Trophoblast cell (in vitro differentiated cells and primary cell): ENCODE results near the gene PKP1.
A peak's percentile ranks its signal among the peaks of the same experiment; 100 is the strongest.

ENCODE experiments used
- DNase-seq, 2 donors: peaks; one replicate each; pipeline ENCODE4 v3.0.0-alpha.2; 2016
- H2AFZ ChIP-seq: 2 replicates; pipeline ENCODE4 v1.6.1; 2013; ENCODE audit warnings: low read length, moderate library complexity, mild to moderate bottlenecking; ENCODE audit not compliant: insufficient read depth, poor library complexity
- H2AK5ac ChIP-seq: 2 replicates; pipeline ENCODE4 v1.6.1; 2013; ENCODE audit warnings: mild to moderate bottlenecking, low read length
- H2BK120ac ChIP-seq: 2 replicates; pipeline ENCODE4 v1.6.1; 2013; ENCODE audit warnings: low read length, mild to moderate bottlenecking, moderate library complexity; ENCODE audit not compliant: insufficient read depth, poor library complexity
- H2BK12ac ChIP-seq: 2 replicates; pipeline ENCODE4 v1.6.1; 2013; ENCODE audit warnings: mild to moderate bottlenecking, low read length, moderate library complexity
- H2BK5ac ChIP-seq: 2 replicates; pipeline ENCODE4 v1.6.1; 2013; ENCODE audit warnings: low read length, low read depth, moderate library complexity, mild to moderate bottlenecking; ENCODE audit not compliant: poor library complexity
- H3K14ac ChIP-seq: 2 replicates; pipeline ENCODE4 v1.6.1; 2013; ENCODE audit warnings: mild to moderate bottlenecking, low read length
- H3K18ac ChIP-seq: 2 replicates; pipeline ENCODE4 v1.6.1; 2013; ENCODE audit warnings: mild to moderate bottlenecking, low read length
- H3K23ac ChIP-seq: 2 replicates; pipeline ENCODE4 v1.6.1; 2013; ENCODE audit warnings: low read length
- H3K27ac ChIP-seq: 2 replicates; pipeline ENCODE4 v1.5.1; 2013; ENCODE audit warnings: low read depth, mild to moderate bottlenecking, inconsistent platforms, low read length, moderate library complexity
- H3K27me3 ChIP-seq: 2 replicates; pipeline ENCODE4 v1.6.1; 2013; ENCODE audit warnings: inconsistent platforms, mild to moderate bottlenecking, low read length, moderate library complexity; ENCODE audit not compliant: insufficient read depth
- H3K36me3 ChIP-seq, 2 experiments: 1 replicate in 1 of 2; 2 replicates in 1 of 2; pipeline ENCODE4 v1.6.1; 2013; ENCODE audit warnings: low read length in 2 of 2, mild to moderate bottlenecking in 2 of 2, moderate library complexity in 1 of 2; ENCODE audit not compliant: insufficient read depth in 2 of 2, control insufficient read depth in 1 of 2
- H3K4ac ChIP-seq: 2 replicates; pipeline ENCODE4 v1.6.1; 2013; ENCODE audit warnings: low read depth, mild to moderate bottlenecking, low read length, moderate library complexity
- H3K4me1 ChIP-seq, 2 experiments: 1 replicate in 1 of 2; 2 replicates in 1 of 2; pipeline ENCODE4 v1.6.1; 2013; ENCODE audit warnings: low read length in 2 of 2, mild to moderate bottlenecking in 2 of 2, moderate library complexity in 1 of 2; ENCODE audit not compliant: insufficient read depth in 2 of 2, control insufficient read depth in 1 of 2
- H3K4me2 ChIP-seq: 2 replicates; pipeline ENCODE4 v1.6.1; 2013; ENCODE audit warnings: inconsistent platforms, mild to moderate bottlenecking, low read length, moderate library complexity
- H3K4me3 ChIP-seq: 2 replicates; pipeline ENCODE4 v1.5.1; 2013; ENCODE audit warnings: mild to moderate bottlenecking, low read depth, low read length, inconsistent platforms
- H3K79me1 ChIP-seq: one replicate; pipeline ENCODE4 v1.6.1; 2013; ENCODE audit warnings: low read length
- H3K79me2 ChIP-seq: 2 replicates; pipeline ENCODE4 v1.6.1; 2013; ENCODE audit warnings: low read length, mild to moderate bottlenecking; ENCODE audit not compliant: control insufficient read depth, insufficient read depth, poor library complexity
- H3K9ac ChIP-seq: 2 replicates; pipeline ENCODE4 v1.6.1; 2013; ENCODE audit warnings: mild to moderate bottlenecking, low read length
- H3K9me3 ChIP-seq: 2 replicates; pipeline ENCODE4 v1.6.1; 2013; ENCODE audit warnings: low read depth, mild to moderate bottlenecking, control low read depth, inconsistent platforms, low read length; ENCODE audit not compliant: insufficient read depth
- H4K12ac ChIP-seq: 2 replicates; pipeline ENCODE4 v1.6.1; 2013; ENCODE audit warnings: low read depth, mild to moderate bottlenecking, low read length, moderate library complexity
- H4K8ac ChIP-seq: 2 replicates; pipeline ENCODE4 v1.6.1; 2013; ENCODE audit warnings: low read depth, mild to moderate bottlenecking, low read length, moderate library complexity
- H4K91ac ChIP-seq: one replicate; pipeline ENCODE4 v1.6.1; 2013; ENCODE audit warnings: low read depth, mild to moderate bottlenecking, low read length, moderate library complexity
- WGBS: extraction: QIAGEN DNeasy Blood & Tissue Kit; methylation state at CpG from one replicate; pipeline ENCODE4 v1.1.7; 2013; ENCODE audit warnings: missing lambda C conversion rate; ENCODE audit not compliant: insufficient read length, insufficient coverage; ENCODE audit errors: extremely low coverage; 5-methylcytosine and 5-hydroxymethylcytosine counted together

The PKP1 gene

DNA sequence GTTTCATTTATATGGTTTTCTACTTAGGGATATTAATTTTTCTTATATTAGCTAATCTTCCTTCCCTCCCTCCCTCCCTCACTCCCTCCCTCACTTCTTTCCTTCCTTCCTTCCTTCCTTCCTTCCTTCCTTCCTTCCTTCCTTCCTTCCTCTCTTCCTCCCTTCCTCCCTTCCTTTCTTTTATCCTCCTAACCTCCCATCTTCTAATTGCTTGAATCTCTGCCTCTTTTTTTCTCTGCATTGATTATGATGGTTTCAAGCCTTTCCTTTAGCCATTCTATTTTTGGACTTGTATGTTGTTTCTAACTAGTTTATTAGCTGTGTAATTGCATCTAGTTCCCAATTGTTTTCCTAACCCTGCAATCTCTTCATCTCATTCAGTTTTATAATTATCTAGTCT lies 17.0 kb upstream of the PKP1 start:
- Histone ChIP-seq H4K8ac (no peak overlapping the region), H3K9me3 (peaks cover 2% of the 10 kb centered on the region), H3K27ac (no peak overlapping the region), H2BK5ac (no peak overlapping the region), H3K14ac (no peak overlapping the region), H3K9ac (no peak overlapping the region), H3K79me2 (no peaks in the 10 kb centered on the region), H3K27me3 (no peaks in the 10 kb centered on the region), H2BK12ac (no peak overlapping the region), H2AK5ac (no peak overlapping the region), H2BK120ac (no peak overlapping the region), H4K91ac (no peak overlapping the region), H3K4me1 (peaks cover 7 to 8% of the 10 kb centered on the region in 2 experiments), H3K23ac (no peak overlapping the region), H4K12ac (no peak overlapping the region), H3K79me1 (peaks cover 3% of the 10 kb centered on the region), H3K4me3 (no peak overlapping the region), H3K4ac (no peak overlapping the region), H3K18ac (no peak overlapping the region), H3K4me2 (no peak overlapping the region), H3K36me3 (no peaks in the 10 kb centered on the region), H2AFZ (no peak overlapping the region)
- no peak for DNase-seq

DNA sequence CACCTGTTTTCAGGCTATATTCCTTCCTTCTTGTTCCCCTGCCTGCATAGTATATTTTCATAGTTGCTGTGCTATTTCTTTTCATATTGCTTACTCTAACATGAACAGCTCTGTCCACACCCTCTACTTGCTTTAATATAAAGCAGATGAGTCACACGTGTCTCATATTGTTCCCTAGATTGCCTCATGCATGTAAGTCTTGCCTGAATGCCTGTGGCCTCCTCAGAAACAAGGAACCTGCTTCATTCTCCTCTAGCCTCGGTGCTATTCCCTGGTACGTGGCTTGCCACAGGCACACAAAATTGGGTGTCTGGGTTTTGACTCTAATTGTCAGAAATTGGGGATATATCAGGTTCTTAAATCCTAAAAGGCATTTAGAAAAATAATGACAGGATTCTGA lies 16.5 kb upstream of the PKP1 start:
- no peaks in the 10 kb centered on the region for H3K36me3 ChIP-seq
- no peaks in the 10 kb centered on the region for H3K9me3 ChIP-seq
- no peak overlapping the region for H4K91ac ChIP-seq
- H3K4me2 ChIP-seq, result no peak overlapping the region
- no peak overlapping the region for H2BK12ac ChIP-seq
- H2AFZ ChIP-seq, result no peak overlapping the region
- no peak overlapping the region for H3K18ac ChIP-seq
- no peak overlapping the region for H4K12ac ChIP-seq
- no peaks in the 10 kb centered on the region for H3K27me3 ChIP-seq
- no peak overlapping the region for H3K27ac ChIP-seq
- H3K79me2 ChIP-seq, result no peaks in the 10 kb centered on the region
- H3K14ac ChIP-seq, result no peak overlapping the region
- no peak overlapping the region for H3K9ac ChIP-seq
- H2BK5ac ChIP-seq, result no peak overlapping the region
- H3K4ac ChIP-seq, result no peak overlapping the region
- H2BK120ac ChIP-seq, result no peak overlapping the region
- no peak overlapping the region for H4K8ac ChIP-seq
- H3K79me1 ChIP-seq, result peaks cover 3% of the 10 kb centered on the region
- WGBS, result no CpG with 5 or more reads among the region's 3 CpGs
- no peak overlapping the region for H2AK5ac ChIP-seq
- DNase-seq, result peak in 1 of 2 donors; percentile 31
- H3K4me1 ChIP-seq, result peaks cover 7 to 8% of the 10 kb centered on the region in 2 experiments
- H3K4me3 ChIP-seq, result no peak overlapping the region
- no peak overlapping the region for H3K23ac ChIP-seq

DNA sequence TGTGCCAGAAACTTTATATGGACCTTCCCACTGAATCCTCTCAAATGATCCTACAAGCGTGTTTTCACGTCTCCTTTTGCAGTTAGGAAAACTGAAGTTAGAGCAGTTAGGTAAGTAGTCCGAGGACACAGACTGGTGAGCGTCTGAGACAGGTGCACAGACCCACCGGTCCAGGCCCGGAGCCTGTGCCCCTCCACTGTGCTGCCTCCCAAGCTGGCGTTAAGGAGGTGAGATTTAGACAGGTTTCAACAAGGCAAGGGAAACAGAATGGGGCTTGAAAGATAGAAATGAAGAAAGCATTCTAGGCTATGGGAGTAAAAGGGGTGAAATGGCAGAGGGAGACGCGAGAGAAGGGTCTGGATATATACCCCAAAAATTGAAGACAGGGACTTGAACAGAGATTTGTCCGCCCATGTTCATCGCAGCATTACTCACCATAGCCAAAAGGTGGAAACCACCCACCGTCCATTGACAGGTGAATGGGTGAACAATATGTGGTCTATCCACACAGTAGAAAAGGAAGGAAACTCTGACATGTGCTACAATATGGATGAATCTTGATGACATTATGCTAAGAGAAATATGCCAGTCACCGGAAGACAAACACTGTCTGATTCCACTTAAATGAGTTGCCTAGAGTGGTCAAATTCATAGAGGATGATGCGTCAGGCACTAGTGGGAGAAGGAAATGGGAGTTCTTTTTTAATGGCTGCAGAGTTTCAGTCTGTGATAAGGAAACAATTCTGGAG lies 15.7 kb upstream of the PKP1 start:
- H3K4me3 ChIP-seq, result no peak overlapping the region
- H2BK120ac ChIP-seq, result no peak overlapping the region
- WGBS, result no CpG with 5 or more reads among the region's 14 CpGs
- H3K14ac ChIP-seq, result no peak overlapping the region
- no peak overlapping the region for H3K18ac ChIP-seq
- peaks cover 8% of the 10 kb centered on the region in 2 experiments for H3K4me1 ChIP-seq
- H3K4ac ChIP-seq, result no peak overlapping the region
- peaks cover 3% of the 10 kb centered on the region for H3K79me1 ChIP-seq
- no peaks in the 10 kb centered on the region for H3K36me3 ChIP-seq
- H3K4me2 ChIP-seq, result no peak overlapping the region
- no peak overlapping the region for H4K8ac ChIP-seq
- no peak overlapping the region for H3K9ac ChIP-seq
- H3K27ac ChIP-seq, result no peak overlapping the region
- no peak overlapping the region for H4K91ac ChIP-seq
- H2AFZ ChIP-seq, result no peak overlapping the region
- H3K27me3 ChIP-seq, result no peaks in the 10 kb centered on the region
- H2AK5ac ChIP-seq, result no peak overlapping the region
- no peak for DNase-seq
- H2BK5ac ChIP-seq, result no peak overlapping the region
- no peak overlapping the region for H3K23ac ChIP-seq
- H3K9me3 ChIP-seq, result no peaks in the 10 kb centered on the region
- H2BK12ac ChIP-seq, result no peak overlapping the region
- H3K79me2 ChIP-seq, result no peaks in the 10 kb centered on the region
- H4K12ac ChIP-seq, result no peak overlapping the region

DNA sequence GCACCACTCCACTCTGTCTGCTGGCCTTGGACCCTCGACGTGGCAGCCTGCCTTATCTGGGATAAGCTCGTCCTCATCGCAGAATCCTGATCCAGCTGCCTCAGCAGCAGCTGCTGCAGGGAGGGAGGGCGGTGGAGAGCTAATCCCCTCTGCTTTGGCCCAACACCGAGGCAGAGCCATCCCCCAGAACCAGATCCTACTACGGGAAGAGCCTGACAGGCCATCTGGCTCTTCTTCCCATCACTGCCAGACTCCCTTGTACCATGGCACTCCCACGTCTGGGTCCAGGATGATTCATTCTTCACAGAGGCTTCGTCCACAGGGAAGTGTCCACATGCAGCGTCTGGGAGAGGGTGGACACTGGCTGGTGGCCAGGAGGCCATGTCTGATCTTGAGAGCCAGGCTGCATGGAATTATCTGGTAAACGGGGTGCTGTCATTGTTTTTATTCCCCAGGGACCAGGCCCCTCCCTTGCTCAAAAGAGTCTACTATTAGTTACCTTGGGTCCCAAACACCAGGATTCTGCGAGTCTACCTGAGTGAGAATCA lies 14.6 kb upstream of the PKP1 start:
- H3K4me2 ChIP-seq, result no peak overlapping the region
- peaks cover 2% of the 10 kb centered on the region for H3K9me3 ChIP-seq
- H3K79me2 ChIP-seq, result no peaks in the 10 kb centered on the region
- H4K12ac ChIP-seq, result no peak overlapping the region
- no peak overlapping the region for H2AFZ ChIP-seq
- H3K9ac ChIP-seq, result no peak overlapping the region
- WGBS, result no CpG with 5 or more reads among the region's 12 CpGs
- H3K27me3 ChIP-seq, result no peaks in the 10 kb centered on the region
- peaks cover 3% of the 10 kb centered on the region for H3K79me1 ChIP-seq
- no peak overlapping the region for H2BK120ac ChIP-seq
- no peak overlapping the region for H3K23ac ChIP-seq
- H3K4ac ChIP-seq, result no peak overlapping the region
- no peaks in the 10 kb centered on the region for H3K36me3 ChIP-seq
- H3K14ac ChIP-seq, result no peak overlapping the region
- H2BK5ac ChIP-seq, result no peak overlapping the region
- H3K4me3 ChIP-seq, result no peak overlapping the region
- H2AK5ac ChIP-seq, result no peak overlapping the region
- H3K18ac ChIP-seq, result no peak overlapping the region
- DNase-seq, result peak in 1 of 2 donors; percentile 36
- peaks cover 9 to 11% of the 10 kb centered on the region in 2 experiments for H3K4me1 ChIP-seq
- H4K91ac ChIP-seq, result peak overlapping the region; percentile 33
- peak overlapping the region; percentile 13 for H2BK12ac ChIP-seq
- H4K8ac ChIP-seq, result no peak overlapping the region
- H3K27ac ChIP-seq, result no peak overlapping the region
